Measurements from ENCODE around the gene DNAJA4.

The DNAJA4 gene

DNA sequence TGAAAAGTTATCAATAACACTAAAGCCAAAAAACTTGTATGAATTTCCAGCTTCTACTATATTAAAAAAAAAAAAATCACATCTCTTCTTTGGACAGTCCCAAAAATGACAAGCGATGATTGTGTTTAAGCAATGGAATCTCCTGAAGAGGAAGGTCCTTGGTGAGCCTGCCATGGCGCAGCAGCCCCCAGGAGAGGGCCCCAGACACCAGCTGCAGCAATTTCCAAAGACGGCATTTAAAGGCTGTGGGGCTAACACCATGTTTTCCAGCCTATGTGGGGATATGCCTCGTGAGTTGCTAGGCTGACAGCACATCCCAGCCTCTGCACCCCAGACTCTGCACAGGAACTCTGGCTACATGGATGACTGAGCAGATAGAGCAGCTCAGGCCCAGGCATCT is 20.4 kb downstream of the DNAJA4 start:
- no peak for DNase-seq

DNA sequence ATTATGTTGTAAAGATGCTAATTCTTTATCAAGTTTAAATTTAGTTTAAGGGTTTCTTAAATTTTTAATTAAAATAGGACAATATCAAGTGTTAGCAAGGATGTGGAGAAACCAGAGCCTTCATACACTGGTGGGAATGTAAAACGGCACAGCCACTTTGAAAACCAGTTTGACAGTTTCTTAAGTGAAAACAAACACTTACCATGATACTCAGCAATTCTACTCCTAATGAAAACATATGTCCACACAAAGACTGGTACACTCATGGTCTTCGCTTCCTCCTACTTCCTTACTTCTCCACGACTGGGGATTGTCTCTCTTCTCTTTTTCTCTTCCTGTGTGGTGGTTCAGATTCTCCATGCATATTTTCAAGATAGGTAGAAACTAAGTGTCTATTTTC is 25.9 kb downstream of the DNAJA4 start:
- no peak for DNase-seq

DNA sequence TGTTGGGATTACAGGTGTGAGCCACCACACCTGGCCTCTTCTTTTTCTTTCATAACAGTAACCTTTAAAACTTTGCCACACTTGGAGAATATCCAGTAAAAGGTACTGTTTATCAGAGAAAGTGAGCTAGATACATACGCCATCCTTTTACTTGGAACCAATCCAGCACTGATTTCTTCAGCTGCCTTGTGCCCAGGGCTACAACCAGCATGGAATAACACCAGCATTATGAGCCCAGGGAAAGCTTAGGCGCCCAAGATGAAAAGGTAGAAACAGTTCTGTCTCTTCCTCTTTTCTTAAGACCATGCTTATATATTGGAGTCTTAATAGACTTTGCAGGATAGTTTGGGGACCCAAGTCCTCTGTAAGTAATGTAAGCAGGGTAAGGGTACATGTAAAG is 26.7 kb downstream of the DNAJA4 start:
- DNase-seq: no peak

DNA sequence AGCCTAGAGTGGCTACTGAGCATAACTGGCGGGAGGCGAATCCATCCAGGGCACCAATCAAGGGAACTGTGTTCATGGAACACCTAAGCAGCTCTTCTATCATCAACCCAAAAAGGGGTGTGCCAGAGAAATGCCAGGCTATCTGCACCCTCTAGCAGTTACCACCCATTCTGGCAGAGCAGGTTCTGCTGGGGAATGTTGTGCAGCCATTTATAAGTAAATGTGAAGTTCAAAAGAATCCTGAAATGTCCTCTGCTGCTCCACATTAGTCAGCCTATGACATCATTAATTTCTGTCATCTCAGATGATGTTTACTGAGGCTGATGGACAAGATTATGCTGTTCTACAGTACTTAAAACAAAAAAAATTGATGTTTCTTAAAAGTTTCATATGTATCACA is 27.3 kb downstream of the DNAJA4 start:
- no peak for DNase-seq

DNA sequence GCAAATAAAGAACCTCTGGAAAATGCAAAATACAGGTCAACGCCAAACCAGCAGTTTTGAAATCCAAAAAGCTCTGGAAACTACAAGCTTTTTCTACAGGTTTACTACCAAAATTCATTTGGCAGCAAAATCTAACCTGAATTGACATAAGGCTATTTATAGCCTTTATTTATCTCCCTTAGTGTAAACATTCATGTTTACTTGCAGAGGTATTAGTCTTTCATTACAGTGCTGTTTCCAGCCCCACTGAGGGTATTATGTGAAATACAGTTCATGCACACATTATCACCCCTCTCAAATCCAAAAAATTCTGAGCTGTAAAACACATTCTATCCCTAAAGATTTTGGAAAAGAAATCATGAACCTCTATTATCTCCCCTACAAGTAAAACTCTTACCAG is 27.9 kb downstream of the DNAJA4 start:
- no peak for DNase-seq

DNA sequence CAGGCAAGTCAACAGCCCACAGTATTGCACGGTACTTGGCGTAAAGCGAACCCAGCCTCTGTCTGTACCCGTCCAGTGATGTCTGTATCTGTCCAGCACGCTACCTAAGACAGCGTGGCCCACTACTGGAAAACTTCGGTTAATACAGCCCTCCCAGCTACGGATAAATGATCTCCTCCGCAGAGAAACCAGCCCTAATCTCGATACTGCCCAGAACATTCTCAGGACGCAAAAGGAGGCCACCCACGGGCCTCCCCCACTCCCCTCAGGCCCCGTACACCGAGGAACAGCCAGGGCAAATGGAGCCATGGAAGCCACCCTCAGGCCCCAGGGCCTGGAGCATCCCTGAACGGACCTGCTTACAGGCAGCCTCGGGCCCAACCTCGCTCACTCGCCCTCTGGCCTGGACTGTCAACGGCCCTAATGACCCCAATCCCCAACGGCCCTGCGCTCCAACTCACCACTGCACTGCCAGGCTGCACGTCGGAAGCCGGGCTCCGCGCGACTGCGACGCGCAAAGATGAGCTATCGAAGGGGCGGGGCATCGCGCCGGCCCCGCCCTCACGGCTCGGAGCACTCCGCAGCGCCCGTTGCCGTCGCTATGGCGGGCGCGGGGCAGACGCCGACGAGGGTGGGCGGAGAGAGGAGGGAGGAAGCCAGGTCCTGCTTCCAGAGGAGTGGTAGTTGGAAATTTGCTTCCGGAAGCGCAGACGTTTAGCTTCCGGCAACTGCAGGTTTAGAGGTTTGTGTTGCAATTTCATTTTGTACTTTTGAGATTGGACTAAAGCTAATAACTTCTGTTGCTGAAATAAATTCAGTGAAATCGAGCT is 35.0 kb downstream of the DNAJA4 start, which contains the start of gene SKIC8:
Gene SKIC8, minus strand, starts transcription at position 509 of the 830 bp plus-strand sequence. CDS start 3,923 bp downstream, outside the sequence.
- peak; percentile 88 for DNase-seq

DNA sequence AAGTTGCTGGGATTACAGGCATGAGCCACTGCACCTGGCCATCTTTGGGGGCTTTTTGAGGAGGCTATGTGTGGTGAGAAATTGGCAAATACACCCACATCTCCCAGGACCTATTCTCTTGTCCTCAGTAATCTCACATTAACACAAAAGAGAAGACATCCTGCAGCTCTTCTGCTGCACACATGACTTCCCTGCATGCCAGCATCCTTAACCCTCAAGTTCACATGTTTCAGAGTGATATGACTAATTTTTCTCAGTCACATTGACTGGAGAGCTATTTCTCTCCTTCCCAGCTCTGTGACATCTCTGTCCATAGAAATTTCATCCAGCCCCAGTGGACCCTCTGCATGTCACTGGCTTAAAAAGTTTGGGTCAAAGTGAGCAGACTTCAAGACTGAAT is 37.0 kb downstream of the DNAJA4 start:
- DNase-seq: no peak

DNA sequence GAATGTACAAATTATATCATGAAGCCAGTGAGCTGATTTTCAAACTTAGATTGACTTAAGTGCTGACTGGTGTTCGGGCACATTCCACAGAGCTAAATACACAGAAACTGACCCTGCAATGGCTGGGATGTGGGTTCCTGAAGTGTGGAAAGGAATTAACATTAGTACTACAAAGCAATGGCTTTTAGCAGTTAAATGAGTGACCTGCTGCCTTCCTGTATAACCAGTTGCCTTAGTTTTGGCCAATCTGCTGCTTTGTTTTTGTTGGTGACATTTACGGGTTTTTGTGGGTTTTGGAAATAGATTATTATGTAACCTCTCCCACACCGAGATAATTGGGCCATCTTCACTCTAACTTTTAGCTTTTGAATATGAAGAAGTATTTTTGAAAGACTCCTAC is 37.5 kb downstream of the DNAJA4 start:
- no peak for DNase-seq

DNA sequence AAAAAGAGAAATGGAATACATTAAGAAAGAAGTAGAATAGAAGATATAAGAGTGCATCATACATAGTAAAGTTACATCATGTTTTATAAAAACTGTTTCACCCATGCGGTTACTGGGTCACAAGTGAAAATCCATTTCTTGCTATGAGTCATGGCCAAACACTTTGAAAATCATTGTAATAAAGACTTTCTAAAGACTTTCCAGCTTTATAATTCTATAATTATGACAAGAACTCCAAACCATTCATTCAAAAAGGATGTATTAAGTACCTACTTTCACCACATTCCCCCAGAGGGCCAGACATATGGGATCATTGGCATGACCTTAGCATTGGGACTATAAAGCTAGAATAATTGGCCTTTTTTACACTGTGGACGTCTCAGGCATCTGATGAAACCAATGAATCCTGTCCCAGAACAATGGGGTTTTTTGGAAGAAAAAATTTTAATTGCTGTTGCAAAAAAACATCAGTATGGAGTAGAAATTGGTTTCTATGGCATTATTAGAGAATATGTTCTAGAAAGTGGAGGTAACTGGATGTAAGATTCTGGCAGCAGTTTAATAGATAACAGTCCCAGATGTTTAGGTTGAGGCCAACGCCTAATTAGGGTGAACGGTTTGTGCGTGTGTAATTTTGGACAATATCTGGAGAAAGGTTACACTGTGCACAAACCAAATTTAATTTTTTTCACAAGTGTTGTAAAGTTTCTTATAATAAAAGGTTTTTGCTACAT is 38.4 kb downstream of the DNAJA4 start:
- DNase-seq: no peak

DNA sequence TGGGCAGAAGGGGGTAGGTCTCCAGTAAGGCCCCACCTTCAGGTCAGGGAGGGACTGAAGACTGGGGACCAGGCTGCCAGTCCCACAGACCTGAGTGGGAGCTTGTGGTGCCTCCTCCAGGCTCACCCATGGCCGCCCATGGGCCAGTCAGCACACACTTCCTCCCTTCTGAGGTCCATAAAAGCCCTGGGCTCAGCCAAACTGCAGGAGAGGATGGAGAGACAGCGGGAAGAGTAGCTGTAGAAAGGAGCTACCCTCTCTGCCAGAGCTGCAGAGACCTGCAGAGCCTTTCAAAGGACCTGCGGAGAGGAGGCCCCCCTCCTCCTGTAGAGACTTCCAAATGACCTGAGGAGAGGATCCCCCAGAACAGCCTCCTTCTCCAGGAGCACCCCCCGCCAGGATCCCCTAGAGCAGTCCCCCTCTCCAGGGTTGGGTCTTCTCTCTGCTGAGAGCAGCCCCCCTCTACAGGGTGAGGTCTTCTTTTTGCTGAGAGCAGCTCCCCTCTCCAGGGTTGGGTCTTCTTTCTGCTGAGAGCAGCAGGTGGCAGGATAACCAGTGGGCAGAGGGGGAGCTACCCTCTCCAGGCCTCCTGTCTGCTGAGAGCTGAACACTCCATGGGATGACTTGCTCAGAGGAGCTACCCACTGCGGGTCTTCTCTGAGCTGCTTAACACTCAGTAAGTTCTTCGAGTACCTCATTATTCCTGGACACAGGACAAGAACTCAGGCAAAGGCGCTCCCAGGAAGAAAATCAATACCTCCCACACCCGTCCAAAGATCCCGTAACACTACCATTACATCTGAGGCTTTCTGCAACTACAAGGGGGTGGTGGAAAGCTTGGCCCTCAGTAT is 40.1 kb downstream of the DNAJA4 start:
- DNase-seq: no peak

DNA sequence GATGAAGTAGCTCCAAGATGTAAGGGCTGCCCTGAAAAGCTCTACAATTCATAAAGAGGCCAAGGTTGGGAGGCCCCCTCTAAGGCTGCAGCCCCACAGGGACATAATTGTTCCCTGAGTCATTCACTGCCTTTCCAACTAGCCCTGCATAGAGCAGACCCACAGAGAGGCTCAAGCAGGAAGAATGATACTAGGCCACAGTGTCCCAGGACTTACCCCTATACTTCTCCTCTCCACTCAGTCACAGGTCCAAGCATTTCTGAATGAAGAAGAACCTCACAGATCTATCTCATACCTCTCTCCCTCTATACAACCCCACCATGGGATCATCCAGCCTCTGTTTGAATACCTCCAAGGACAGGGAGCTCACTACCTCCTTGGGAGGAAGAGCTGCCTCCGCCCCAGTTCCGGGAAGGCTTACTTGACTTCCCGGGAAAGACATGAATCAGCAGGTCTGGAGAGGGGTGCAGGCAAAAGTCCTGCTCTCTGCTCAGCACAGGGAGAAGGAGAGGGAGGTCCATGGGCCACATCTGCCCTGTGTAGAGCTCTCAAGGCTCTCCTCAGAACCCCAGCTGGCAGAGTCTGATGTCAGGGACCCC is 41.9 kb downstream of the DNAJA4 start:
- no peak for DNase-seq

DNA sequence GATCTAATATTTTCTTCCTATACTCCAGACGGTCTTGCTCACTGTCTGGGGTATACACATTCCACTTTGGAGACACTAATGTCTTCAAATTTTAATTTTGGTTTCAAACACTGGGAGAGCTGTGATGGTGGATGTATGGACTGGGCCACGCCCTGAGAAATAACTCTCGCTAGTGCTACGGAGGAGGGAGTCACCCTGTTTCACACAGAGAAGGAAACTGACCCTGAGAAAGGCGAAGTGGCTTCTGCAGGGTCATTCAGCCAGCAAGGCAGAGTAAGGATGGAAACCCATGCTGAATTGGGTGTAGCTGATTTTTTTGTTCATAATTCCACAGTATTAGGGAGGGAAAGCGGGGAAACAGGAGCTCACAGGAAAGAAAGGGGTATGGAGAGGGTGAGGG is 43.6 kb downstream of the DNAJA4 start:
- no peak for DNase-seq

DNA sequence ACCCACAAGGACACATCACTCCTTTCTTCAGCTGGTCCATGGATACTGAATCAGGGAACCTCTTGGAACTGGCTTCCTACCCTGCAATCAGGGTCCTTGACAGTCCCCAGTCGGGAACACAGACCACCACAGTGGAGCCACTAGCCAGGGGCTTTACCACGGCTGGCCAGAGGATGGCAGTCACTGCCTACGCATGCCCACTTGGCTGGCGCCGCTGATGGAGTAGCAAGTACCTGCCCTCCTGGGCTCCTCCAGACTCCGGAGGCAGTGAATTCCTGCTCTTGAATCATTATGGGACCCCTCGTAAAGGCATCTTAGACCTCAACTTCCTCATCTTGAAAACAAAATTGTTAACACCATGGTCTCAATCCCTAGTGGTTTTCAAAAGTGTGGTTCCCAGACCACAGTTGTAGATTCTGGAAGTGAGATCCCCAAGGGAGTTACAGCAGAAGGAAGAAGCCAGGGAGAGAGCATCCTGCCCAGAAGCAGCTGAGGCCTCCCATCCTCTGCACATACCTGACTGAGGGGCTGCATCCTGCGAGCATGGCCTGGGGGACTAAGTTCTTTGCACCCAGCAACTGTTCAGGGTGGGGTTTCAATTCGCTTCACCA is 44.2 kb downstream of the DNAJA4 start:
- peak; percentile 41 for DNase-seq

DNA sequence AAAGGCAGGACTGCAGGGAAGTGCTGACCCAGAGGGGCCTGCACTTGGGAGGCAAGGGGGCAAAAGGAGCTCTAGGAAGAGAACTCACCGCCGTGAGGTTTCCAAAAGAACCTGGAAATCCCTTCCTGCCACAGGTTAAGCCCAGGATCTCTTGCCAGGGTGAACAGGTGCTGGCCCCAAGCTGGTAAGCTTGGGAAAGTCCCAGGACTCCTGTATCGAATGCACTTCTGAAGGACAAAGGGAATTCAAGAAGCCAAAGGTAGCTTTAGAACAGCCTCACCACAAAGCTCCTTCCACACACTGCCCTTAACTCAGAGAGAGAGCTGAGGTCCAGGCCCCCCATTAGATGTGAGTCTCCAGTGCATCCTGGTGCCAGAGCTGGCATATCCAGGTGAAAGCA is 46.9 kb downstream of the DNAJA4 start:
- no peak for DNase-seq

DNA sequence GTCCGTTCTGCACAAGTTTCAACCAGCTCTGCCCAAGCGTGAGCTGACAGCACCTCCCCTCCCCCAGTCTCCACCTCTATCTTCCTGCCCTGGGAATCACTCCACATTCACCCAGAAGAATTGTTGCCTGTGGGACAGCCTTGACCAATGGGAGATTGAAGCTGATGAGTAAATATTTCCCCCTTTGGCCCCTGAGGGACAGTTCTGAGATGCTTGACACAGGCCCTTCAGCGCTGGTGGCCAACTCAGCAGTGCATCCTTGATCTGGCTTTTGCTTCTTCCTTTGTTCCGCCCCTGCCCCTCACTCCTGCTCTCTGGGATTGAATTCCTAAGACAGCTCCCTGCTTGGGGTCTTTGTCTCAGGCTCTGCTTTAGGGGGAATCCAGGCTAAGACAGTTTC is 48.2 kb downstream of the DNAJA4 start:
- no peak for DNase-seq

DNA sequence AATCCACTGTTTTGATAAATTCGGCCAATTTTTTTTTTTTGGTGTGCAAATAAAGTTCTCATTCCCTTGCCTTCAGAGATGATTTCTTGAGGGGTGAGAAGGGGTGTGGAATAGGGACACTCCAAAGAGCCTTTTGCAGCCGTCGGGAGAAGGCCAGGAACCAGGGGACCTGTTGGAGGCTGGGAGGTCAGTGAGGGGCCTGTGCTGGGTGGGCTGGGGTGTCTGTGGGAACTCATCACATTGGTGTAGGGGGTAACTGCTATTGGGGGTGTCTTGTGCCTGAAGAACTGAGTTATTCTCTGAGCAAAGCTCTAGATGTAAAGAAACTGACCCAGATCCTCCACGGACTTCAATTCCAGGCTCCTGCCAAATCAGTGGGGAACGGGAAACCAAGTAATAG is 48.6 kb downstream of the DNAJA4 start:
- DNase-seq: no peak

DNA sequence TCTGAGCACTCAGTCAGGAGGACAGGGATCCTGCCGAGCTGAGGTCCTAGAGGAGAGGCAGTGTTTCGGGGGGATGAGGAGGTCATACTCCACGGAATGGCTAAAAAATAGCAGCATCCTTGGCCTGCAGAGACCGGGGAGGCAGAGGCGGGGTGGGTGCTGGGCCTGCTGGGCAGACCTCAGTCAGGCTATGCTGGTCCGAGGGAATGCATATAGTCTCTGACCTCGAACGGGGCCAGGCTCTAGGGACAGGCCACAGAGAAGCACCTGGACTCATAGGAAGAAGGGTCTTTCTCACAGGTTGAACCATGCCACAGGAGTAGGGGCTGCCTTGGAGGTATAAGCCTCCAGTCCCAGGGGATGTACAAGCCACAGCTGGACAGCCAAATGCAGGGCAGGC is 49.0 kb downstream of the DNAJA4 start:
- DNase-seq: no peak

DNA sequence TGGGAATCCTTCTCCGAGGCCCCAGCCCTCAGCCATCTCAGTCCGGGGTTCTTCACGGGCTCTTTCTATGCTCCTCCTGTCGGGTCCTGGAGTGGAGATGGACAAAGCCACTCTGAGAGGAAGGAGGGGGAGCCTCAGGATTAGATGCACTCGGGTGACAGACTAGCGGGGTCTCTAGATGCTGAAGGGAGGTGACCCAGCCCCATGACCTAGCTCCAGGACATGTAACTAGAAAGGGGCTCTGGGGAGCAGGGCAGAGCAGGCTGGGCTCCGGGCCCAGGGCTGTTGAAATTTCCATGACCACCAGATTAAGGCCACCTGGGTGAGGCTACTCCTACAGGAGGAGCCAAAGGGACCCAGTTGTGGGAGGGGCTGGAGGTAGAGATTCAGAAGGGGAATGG is 49.8 kb downstream of the DNAJA4 start:
- no peak for DNase-seq

DNA sequence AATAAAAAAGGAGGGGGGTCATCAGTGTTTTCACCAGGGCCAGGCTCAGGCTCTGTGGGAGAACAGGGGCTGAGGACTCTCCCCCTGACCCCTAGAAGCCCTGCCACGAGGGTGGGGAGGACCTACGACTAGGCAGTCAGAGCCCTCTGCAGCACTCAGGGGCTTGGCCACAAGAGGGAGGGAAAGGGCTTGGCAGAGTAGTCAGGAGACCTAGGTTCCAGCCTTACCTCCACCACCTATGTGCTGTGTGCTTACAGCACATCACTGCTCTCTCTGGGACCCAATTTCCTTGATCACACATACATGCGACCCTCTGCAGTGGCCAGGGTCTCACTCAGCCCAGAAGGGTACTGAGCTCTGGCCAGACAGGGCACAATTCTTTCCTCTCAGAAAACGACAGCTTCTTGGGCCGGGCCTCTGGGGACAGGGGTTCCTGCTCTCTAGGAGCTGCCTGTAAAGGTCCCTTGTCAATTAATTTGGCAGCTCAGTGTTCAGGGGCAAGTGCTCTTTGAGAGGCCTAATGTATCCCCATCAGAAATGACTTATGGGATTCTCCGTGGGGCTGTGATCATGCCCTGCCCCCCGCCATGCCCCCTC is 51.4 kb downstream of the DNAJA4 start:
- no peak for DNase-seq

DNA sequence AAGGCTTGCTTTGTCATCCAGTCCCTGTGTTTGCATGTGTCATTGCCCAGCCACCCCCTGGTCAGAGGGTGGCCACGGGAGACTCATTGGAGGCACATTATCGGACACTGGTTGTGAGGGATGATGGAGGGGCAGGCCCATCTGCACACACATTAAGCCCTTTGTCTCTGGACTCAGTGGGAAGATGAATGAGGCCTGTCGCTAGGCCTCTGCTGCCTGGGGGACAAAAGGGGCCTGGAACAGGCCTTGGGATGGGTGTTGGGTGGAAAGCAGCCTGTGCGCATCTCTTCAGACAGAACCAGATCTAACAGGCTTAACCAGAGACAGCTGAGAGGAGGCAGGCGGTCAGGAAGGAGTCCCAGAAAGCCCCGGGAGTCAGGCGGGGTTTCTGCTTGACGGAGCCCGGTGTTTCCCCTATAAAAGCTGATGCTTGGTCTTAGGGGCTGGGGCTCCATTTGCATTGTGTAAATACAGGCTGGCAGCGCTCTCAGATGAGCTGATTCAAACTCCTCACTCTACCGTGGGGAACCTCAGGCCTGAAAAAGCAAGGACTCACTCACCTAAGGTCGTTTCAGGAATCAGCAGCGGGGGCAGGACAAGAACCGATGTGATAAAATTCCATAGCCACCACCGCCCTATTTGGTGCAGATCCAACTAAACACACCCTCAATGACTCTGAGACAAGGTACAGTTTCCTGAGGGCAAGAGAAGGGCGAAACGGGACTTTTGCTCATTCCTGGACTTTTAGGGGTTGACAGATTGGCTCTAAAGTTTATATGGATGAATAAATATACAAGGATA is 52.1 kb downstream of the DNAJA4 start:
- DNase-seq: peak; percentile 85

DNA sequence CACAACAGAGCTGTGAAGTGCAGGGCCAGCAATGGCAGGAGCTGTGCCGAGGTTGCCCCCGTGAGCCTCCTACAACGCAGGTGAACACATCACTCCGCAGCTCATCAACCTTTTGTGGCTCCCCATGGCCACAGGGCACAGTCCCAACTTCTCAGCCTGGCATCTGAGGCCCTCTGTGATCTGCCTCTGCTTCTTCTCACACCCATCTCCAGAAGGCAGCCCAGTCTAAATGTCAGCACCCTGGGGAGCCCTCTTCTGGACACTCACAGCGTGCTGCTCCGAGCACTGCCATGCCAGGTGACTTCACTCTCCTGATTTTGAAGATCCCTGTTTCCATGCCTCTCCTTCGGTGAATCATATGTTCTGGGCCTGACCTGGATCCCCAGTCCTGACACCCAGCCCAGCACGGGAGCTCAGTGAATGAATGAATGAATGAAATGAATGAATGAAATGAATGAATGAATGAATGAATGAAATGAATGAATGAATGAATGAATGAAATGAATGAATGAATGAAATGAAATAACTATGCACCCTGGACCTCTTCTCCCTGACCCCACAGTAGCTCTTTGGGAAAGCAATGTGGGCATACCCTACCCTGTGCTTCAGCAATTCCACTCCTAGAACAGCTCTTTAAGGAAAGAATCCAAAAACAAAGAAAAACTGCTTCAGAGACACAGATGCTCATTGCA is 52.9 kb downstream of the DNAJA4 start:
- peak; percentile 2 for DNase-seq

Measured in NCI-H526 treated with DMSO at 0.1 percent for 48 hours (cell line).